Ishikawa (cell line): ENCODE results near the gene SEC22C.

Experiments used
- CEBPB ChIP-seq: IDR thresholded peaks from 2 replicates; pipeline ENCODE4 v1.6.1; 2012
- CREB1 ChIP-seq: IDR thresholded peaks from 2 replicates; pipeline ENCODE4 v1.6.1; 2012; ENCODE audit warnings: low read depth
- EGR1 ChIP-seq: IDR thresholded peaks from 2 replicates; pipeline ENCODE4 v1.6.1; 2012
- EP300 ChIP-seq: IDR thresholded peaks from 2 replicates; pipeline ENCODE4 v1.6.1; 2012; ENCODE audit warnings: borderline replicate concordance
- FOXM1 ChIP-seq: IDR thresholded peaks from 2 replicates; pipeline ENCODE4 v1.6.1; 2012; ENCODE audit warnings: low read depth, borderline replicate concordance
- NFIC ChIP-seq: IDR thresholded peaks from 2 replicates; pipeline ENCODE4 v1.6.1; 2012
- RAD21 ChIP-seq: IDR thresholded peaks from 2 replicates; pipeline ENCODE4 v1.6.1; 2012; ENCODE audit warnings: low read depth
- REST ChIP-seq: IDR thresholded peaks from 2 replicates; pipeline ENCODE4 v1.6.1; 2012; ENCODE audit warnings: low read depth, mild to moderate bottlenecking
- TAF1 ChIP-seq: IDR thresholded peaks from 2 replicates; pipeline ENCODE4 v1.6.1; 2012; ENCODE audit warnings: low read depth, mild to moderate bottlenecking
- TCF12 ChIP-seq: IDR thresholded peaks from 2 replicates; pipeline ENCODE4 v1.6.1; 2012; ENCODE audit warnings: low read depth
- YY1 ChIP-seq: IDR thresholded peaks from 2 replicates; pipeline ENCODE4 v1.6.1; 2012; ENCODE audit warnings: low read depth
- TF ChIP-seq, protein P1 (sequence below): IDR thresholded peaks from 2 replicates; pipeline ENCODE4 v1.6.1; 2012
- TF ChIP-seq, protein P2 (sequence below): IDR thresholded peaks from 2 replicates; pipeline ENCODE4 v1.6.1; 2012

DNA sequence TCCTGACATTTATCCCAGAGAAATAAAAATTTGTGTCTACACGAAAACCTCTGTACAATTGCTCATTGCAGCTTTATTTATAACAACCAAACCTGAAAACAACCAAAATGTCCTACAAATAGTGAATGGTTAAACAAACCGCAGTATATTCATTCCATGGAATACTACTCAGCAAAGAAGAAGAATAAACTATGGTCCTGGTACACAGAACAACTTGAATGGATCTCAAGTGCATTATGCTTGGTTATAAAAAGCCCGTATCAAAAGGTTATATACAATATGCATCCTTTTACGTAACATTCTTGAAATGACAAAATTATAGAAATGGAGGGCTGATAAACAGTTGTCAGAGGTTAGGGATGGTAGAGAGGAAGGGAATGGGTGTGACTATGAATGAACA is 3.7 kb downstream of the SEC22C start:
- no peak for TF ChIP-seq NFIC
- no peak for TF ChIP-seq REST
- no peak for TF ChIP-seq TAF1
- no peak for TF ChIP-seq FOXM1
- no peak for TF ChIP-seq CEBPB
- TF ChIP-seq, protein P1, sequence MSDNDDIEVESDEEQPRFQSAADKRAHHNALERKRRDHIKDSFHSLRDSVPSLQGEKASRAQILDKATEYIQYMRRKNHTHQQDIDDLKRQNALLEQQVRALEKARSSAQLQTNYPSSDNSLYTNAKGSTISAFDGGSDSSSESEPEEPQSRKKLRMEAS: no peak
- TF ChIP-seq, protein P2, sequence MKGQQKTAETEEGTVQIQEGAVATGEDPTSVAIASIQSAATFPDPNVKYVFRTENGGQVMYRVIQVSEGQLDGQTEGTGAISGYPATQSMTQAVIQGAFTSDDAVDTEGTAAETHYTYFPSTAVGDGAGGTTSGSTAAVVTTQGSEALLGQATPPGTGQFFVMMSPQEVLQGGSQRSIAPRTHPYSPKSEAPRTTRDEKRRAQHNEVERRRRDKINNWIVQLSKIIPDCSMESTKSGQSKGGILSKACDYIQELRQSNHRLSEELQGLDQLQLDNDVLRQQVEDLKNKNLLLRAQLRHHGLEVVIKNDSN: no peak
- no peak for TF ChIP-seq TCF12
- TF ChIP-seq RAD21: no peak
- no peak for TF ChIP-seq YY1
- TF ChIP-seq EP300: no peak
- no peak for TF ChIP-seq CREB1
- no peak for TF ChIP-seq EGR1
